Measurements from ENCODE around the gene TMEM9.

TMEM9 gene

GRCh38 chr1:201094832-201095231, 59.4 kb downstream of the TMEM9 start:
- no peak overlapping the region for H3K4me3 ChIP-seq (ENCODE audit: low read depth, low read length)
- no peak for DNase-seq (ENCODE audit: low read depth)
- no peak for TF ChIP-seq CTCF (IDR thresholded peaks at IDR 0.05; ENCODE audit: insufficient read depth, low read depth, low read length, missing control alignments)

- H3K4me3 ChIP-seq (ENCODE audit: low read depth, low read length), result no peak overlapping the region
- TF ChIP-seq CTCF (IDR thresholded peaks at IDR 0.05; ENCODE audit: insufficient read depth, low read depth, low read length, missing control alignments), result no peak
- DNase-seq (ENCODE audit: low read depth), result no peak
These were observed 60.3 kb downstream of the TMEM9 start for GRCh38 chr1:201093962-201094361.

GRCh38 chr1:201093561-201093960, 60.7 kb downstream of the TMEM9 start:
- TF ChIP-seq CTCF (IDR thresholded peaks at IDR 0.05; ENCODE audit: insufficient read depth, low read depth, low read length, missing control alignments), result no peak
- no peak overlapping the region for H3K4me3 ChIP-seq (ENCODE audit: low read depth, low read length)
- no peak for DNase-seq (ENCODE audit: low read depth)

GRCh38 chr1:201092738-201093137, 61.5 kb downstream of the TMEM9 start:
- no peak for TF ChIP-seq CTCF (IDR thresholded peaks at IDR 0.05; ENCODE audit: insufficient read depth, low read depth, low read length, missing control alignments)
- no peak overlapping the region for H3K4me3 ChIP-seq (ENCODE audit: low read depth, low read length)
- no peak for DNase-seq (ENCODE audit: low read depth)

GRCh38 chr1:201091256-201091655, 63.0 kb downstream of the TMEM9 start:
- no peak overlapping the region for H3K4me3 ChIP-seq (ENCODE audit: low read depth, low read length)
- DNase-seq (ENCODE audit: low read depth), result no peak
- TF ChIP-seq CTCF (IDR thresholded peaks at IDR 0.05; ENCODE audit: insufficient read depth, low read depth, low read length, missing control alignments), result no peak

- DNase-seq (ENCODE audit: low read depth), result no peak
- no peak overlapping the region for H3K4me3 ChIP-seq (ENCODE audit: low read depth, low read length)
- TF ChIP-seq CTCF (IDR thresholded peaks at IDR 0.05; ENCODE audit: insufficient read depth, low read depth, low read length, missing control alignments), result no peak
These were observed 63.7 kb downstream of the TMEM9 start for GRCh38 chr1:201090541-201090940.

GRCh38 chr1:201089596-201089995, 64.7 kb downstream of the TMEM9 start:
- TF ChIP-seq CTCF (IDR thresholded peaks at IDR 0.05; ENCODE audit: insufficient read depth, low read depth, low read length, missing control alignments), result no peak
- DNase-seq (ENCODE audit: low read depth), result no peak
- no peak overlapping the region for H3K4me3 ChIP-seq (ENCODE audit: low read depth, low read length)

All from GM12865 (cell line).